Subcutaneous adipose tissue (tissue), 4 donors: Measurements from ENCODE around the gene BIRC7. TPM values are rescaled to one million over a fixed set of nuclear protein-coding genes. Genes with fewer than 3 reads are reported as not detected.

ENCODE experiments used
- CTCF ChIP-seq: fragments of 450-650 bp; IDR thresholded peaks from one replicate; pipeline ENCODE4 v1.5.1; 2016; ENCODE audit warnings: low read depth, mild to moderate bottlenecking, control low read depth, antibody characterized with exemption, moderate library complexity
- total RNA-seq, 4 donors: library from RNA; depleted of rRNA; stranded (reverse); fragments of >200 nt; gene quantifications; one replicate each; pipeline ENCODE4 v1.1.0, GENCODE V29; 2016

BIRC7 gene
- total RNA-seq, 4 donors from 2014 or later = 1.3 to 3.9 TPM; not detected in 2

DNA sequence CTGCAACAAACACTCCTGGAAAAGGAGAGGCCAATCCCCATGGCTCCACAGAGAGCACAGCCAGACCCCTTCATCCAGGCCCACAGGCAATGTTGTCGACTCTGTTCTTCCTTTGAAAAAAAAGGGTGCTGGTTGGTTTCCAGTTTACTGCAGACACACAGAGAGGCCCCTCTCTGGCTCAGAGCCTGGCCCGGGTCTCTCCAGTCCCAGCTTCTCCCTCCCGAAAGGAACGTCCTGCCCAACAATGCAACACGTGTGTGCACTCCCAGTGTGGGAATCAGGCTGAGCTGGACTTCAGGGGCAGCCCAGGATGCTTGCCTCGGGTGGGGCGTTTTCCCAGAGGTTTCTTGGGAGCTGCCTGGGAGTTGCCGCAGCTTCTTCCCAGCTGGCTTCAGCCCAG lies 23.1 kb downstream of the BIRC7 start:
- no peak for TF ChIP-seq CTCF

DNA sequence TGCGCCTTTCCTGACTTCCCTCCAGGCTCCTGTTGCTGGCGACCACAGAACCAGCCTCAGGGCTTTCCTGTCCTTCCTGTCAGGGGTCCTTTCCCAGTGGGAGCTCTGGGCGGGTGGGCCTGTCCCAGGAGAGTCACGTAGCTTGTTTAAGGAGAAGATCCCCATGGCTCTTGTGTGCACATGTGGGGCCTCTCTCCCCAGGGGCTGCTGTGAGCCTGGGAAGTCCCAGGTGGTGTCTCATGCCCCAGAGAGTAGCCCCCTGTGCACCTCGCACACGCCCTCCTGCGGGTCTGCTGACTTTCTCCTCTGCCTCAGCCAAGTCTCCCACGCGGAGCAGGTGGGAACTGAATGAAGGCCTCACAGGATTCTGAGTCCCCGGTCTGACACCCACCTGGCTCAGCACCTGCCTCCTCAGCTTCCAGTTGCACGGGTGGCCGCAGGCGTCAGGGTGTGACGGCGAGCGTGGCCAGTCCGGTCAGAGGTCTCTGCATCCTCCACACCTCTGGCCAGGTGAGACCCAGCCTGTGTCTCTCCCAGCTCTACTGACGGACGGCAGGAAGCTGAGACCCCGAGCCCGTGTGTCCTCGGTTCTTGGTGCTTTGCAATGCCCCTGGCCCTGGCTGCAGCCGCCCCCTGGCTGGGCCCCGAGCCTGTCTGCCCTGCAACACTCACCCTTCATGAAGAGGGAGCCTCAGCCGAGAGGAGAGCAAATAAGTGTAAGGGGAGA lies 24.2 kb downstream of the BIRC7 start:
- TF ChIP-seq CTCF = no peak

DNA sequence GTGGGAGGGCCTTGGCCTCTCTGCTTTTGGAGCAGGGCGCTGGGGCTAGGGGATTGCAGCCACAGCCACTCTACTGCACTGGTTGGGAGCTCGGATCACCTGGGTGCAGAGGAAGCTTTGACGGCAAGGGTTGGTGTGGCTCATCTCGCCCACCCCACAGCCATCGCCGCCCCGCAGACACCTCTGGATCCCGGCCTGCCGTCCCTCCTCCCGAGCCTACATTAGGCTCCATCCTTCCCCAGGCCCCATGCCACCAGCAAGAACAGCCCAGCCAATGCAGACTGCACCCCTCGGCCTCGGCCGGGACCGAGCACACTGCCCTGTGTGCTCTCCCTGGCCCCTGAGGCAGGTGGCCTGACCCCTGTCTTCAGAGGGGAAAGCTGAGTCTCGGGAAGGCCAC lies 24.8 kb downstream of the BIRC7 start:
- TF ChIP-seq CTCF = no peak

DNA sequence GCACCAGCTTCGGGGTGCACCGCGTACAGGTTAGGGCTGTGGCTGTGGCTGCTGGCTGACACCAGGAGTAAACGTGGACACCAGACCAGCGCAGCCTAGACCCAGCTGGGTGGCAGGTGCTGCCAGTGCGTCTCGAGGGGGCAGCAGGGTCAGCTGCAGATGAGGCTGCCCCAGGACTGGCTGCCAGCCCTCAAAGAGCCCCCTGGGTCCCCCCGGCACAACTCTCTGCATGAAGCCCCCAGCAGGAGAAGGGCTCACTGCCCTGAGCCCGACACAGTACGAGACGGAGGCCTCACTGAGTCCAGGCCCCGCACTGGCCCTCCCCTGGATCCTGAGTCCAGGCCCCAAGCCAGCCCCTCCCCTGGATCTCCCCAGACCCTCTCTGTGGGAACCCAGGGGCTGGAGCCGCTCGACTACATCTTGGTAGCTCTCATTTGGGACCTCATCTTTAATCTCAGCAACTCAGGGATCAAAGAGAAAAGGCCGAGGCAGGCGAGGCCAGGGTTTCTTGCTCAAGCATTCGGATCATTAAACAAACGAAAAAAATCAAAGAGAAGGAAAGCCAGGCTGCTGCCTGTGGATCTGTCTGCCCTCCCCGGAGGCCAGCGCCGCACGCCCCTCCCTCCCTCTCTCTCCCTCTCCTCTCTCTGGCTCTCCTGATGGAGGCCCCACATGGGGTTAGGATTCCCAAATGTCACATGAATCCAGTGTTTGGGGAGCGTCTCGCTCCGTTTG lies 25.5 kb downstream of the BIRC7 start:
- no peak for TF ChIP-seq CTCF

- no peak for TF ChIP-seq CTCF
Observed at GRCh38 chr20:63261795-63262528, 26.3 kb downstream of the BIRC7 start.

DNA sequence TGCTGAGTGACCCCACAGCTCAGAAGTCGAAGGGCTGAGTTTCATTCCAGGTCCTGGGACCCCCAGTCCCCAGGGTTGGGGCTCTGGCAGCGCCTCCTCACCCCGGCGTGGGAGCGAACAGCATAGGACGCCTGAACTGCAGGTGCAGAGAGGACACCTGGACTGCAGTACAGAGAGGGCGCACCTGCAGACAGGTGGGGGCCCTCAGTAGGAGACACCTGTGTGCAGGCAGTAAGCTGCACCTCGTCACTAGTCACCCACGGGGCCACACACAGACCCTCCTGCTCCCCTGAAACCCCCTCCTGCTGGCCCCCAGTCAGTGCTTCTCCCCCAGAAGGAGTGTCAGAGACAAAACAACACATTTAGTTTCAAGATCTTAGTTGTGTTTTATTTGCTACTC lies 27.1 kb downstream of the BIRC7 start:
- TF ChIP-seq CTCF = no peak

DNA sequence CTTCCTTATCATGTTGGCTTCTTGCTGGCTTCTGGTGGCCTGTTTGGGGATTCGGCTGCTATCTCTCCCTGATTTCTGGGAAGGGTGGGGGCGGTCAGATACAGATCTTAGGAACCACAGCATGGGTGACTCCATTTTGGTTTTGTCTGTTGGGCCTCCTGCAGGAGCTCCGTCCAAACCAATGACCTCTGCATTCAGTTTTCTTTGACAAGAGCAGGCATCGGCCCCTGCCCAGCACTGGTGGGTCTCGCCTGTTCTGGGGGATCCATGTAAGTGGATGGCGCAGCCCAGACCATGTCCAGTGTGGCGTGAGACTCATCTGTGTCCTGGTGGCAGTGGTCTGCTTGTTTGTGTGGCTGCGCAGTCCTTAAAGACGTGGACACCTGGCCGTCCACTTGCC lies 28.3 kb downstream of the BIRC7 start:
- no peak for TF ChIP-seq CTCF
